ENCODE results near the gene GPR6. TPM values are rescaled to one million over a fixed set of nuclear protein-coding genes. Genes with fewer than 3 reads are reported as not detected.

The GPR6 gene
- total RNA-seq, 1 donor from 2014 or later = not detected

DNA sequence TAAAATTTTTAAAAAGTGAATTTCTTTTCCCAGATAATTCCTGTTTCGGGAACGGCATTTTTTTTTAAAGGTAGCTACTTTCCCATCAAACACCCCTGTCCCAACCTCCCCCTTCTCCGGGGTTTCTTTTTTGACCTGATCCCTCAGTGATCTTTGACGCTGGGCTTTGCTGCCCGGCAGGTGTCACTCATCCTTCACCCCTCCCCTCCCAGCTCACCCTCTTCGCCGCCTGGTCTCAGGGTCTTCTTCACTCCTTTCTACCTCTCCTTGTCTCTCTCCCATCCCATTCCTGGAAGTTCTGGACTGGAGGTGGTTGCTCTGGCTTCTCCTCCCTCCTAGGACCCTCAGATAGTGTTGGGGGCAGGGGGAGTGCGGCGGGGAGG is 329 bp upstream of the GPR6 start:
- Mint-ChIP-seq H3K27ac (ENCODE audit: unreplicated experiment) (peak overlapping the region; percentile 59), H3K27me3 (ENCODE audit: unreplicated experiment) (peaks cover 6% of the 10 kb centered on the region), H3K36me3 (ENCODE audit: unreplicated experiment) (no peaks in the 10 kb centered on the region), H3K9me3 (ENCODE audit: unreplicated experiment) (no peaks in the 10 kb centered on the region), H3K4me1 (ENCODE audit: low read depth, unreplicated experiment) (no peaks in the 10 kb centered on the region), H3K4me3 (ENCODE audit: unreplicated experiment) (peak overlapping the region; percentile 96)
- TF ChIP-seq, protein P1, sequence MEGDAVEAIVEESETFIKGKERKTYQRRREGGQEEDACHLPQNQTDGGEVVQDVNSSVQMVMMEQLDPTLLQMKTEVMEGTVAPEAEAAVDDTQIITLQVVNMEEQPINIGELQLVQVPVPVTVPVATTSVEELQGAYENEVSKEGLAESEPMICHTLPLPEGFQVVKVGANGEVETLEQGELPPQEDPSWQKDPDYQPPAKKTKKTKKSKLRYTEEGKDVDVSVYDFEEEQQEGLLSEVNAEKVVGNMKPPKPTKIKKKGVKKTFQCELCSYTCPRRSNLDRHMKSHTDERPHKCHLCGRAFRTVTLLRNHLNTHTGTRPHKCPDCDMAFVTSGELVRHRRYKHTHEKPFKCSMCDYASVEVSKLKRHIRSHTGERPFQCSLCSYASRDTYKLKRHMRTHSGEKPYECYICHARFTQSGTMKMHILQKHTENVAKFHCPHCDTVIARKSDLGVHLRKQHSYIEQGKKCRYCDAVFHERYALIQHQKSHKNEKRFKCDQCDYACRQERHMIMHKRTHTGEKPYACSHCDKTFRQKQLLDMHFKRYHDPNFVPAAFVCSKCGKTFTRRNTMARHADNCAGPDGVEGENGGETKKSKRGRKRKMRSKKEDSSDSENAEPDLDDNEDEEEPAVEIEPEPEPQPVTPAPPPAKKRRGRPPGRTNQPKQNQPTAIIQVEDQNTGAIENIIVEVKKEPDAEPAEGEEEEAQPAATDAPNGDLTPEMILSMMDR (IDR thresholded peaks at IDR 0.05; ENCODE audit: partially characterized antibody, unreplicated experiment) = no peak
- DNase-seq = no peak

DNA sequence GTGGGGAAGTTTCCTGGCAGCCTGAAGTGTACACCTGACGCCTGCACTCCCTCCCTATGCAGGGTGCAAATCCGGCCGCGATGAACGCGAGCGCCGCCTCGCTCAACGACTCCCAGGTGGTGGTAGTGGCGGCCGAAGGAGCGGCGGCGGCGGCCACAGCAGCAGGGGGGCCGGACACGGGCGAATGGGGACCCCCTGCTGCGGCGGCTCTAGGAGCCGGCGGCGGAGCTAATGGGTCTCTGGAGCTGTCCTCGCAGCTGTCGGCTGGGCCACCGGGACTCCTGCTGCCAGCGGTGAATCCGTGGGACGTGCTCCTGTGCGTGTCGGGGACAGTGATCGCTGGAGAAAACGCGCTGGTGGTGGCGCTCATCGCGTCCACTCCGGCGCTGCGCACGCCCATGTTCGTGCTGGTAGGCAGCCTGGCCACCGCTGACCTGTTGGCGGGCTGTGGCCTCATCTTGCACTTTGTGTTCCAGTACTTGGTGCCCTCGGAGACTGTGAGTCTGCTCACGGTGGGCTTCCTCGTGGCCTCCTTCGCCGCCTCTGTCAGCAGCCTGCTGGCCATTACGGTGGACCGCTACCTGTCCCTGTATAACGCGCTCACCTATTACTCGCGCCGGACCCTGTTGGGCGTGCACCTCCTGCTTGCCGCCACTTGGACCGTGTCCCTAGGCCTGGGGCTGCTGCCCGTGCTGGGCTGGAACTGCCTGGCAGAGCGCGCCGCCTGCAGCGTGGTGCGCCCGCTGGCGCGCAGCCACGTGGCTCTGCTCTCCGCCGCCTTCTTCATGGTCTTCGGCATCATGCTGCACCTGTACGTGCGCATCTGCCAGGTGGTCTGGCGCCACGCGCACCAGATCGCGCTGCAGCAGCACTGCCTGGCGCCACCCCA is 1.2 kb downstream of the GPR6 start:
- H3K9me3 Mint-ChIP-seq (ENCODE audit: unreplicated experiment) = no peaks in the 10 kb centered on the region
- no peak overlapping the region for H3K27ac Mint-ChIP-seq (ENCODE audit: unreplicated experiment)
- peaks cover 6% of the 10 kb centered on the region for H3K27me3 Mint-ChIP-seq (ENCODE audit: unreplicated experiment)
- TF ChIP-seq, protein P1 (IDR thresholded peaks at IDR 0.05; ENCODE audit: partially characterized antibody, unreplicated experiment) = no peak
- DNase-seq = peak; percentile 43
- H3K36me3 Mint-ChIP-seq (ENCODE audit: unreplicated experiment) = no peaks in the 10 kb centered on the region
- no peaks in the 10 kb centered on the region for H3K4me1 Mint-ChIP-seq (ENCODE audit: low read depth, unreplicated experiment)
- peak overlapping the region; percentile 96 for H3K4me3 Mint-ChIP-seq (ENCODE audit: unreplicated experiment)

- Mint-ChIP-seq H3K27ac (ENCODE audit: unreplicated experiment) (no peak overlapping the region), H3K9me3 (ENCODE audit: unreplicated experiment) (no peaks in the 10 kb centered on the region), H3K36me3 (ENCODE audit: unreplicated experiment) (no peaks in the 10 kb centered on the region), H3K4me3 (ENCODE audit: unreplicated experiment) (no peak overlapping the region), H3K4me1 (ENCODE audit: low read depth, unreplicated experiment) (no peaks in the 10 kb centered on the region), H3K27me3 (ENCODE audit: unreplicated experiment) (peaks cover 4% of the 10 kb centered on the region)
- no peak for DNase-seq
- TF ChIP-seq, protein P1 (IDR thresholded peaks at IDR 0.05; ENCODE audit: partially characterized antibody, unreplicated experiment) = no peak
These were observed 6.3 kb downstream of the GPR6 start for GRCh38 chr6:109984410-109984809.

DNA sequence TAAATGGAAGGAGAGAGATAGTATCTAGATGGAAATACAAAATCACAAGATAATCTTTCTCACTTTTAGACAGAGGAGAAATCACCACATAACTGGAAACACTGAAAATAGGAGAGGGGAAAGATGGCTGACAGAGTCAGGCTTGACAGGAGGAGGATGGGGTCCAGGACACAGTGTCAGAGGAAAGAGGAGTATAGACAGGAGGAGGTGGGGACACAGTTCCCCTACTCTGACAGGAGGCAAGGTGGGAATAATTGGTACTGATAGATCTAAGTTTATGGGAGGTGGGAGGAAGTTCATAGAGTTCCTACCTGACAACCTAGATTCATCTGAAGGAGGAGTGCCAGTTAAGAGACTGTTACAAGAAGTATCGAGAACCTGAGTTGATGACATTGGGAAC is 9.1 kb downstream of the GPR6 start:
- no peak for DNase-seq
- no peaks in the 10 kb centered on the region for H3K9me3 Mint-ChIP-seq (ENCODE audit: unreplicated experiment)
- no peak overlapping the region for H3K4me3 Mint-ChIP-seq (ENCODE audit: unreplicated experiment)
- H3K27ac Mint-ChIP-seq (ENCODE audit: unreplicated experiment) = no peak overlapping the region
- TF ChIP-seq, protein P1 (IDR thresholded peaks at IDR 0.05; ENCODE audit: partially characterized antibody, unreplicated experiment) = no peak
- H3K36me3 Mint-ChIP-seq (ENCODE audit: unreplicated experiment) = no peaks in the 10 kb centered on the region
- H3K4me1 Mint-ChIP-seq (ENCODE audit: low read depth, unreplicated experiment) = no peaks in the 10 kb centered on the region
- H3K27me3 Mint-ChIP-seq (ENCODE audit: unreplicated experiment) = peaks cover 4% of the 10 kb centered on the region

Measured in glutamatergic neuron (in vitro differentiated cells).